GM10847 (cell line): ENCODE results near the gene RFTN1.

Experiments used
- POLR2A ChIP-seq: IDR thresholded peaks from 2 replicates; pipeline ENCODE4 v1.6.1; 2011; ENCODE audit not compliant: insufficient read length; ENCODE audit errors: extremely low read depth

Gene RFTN1

DNA sequence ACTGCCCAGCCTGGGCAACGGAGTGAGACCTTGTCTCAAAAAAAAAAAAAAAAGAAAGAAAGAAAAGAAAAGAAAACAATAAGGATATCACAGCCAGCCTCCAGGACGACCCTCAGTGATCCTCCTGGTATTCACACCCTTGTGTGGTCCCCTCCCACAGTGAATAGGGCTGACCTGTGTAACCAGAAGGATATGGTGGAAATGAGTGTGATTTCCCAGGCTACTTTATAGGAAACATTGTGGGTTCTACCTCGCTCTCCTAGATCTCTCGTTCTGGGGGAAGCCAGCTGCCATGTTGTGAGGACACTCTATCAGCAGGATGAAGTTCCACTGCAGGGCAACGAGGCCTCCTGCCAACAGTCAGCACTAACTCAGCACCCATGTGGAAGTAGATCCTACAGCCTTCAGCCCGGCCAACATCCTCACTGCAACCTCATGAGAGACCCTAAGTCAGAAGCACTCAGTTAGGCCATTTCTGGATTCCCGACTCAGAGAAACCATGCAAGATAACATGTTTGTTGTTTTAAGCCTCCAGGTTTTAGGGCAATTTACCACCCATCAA is 11.1 kb downstream of the RFTN1 start:
- no peak for TF ChIP-seq POLR2A

DNA sequence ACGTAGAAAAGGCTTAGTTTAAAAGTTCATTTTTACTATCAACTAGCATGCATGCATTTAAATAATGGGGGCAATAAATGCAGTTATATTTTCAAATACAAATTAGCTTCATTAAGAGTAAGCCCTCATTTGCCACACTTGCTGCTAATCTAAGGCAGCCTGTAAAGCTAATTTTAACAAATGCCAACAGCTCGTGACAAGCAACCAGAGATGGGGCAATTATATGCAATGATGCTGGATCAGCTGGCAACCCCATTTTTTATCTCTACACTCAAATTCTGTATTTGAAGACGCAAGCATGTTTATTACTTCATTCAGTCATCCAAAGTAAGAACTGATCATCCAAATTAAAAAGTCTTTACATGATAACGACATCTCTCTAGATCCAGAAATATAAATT is 12.1 kb downstream of the RFTN1 start:
- no peak for TF ChIP-seq POLR2A

DNA sequence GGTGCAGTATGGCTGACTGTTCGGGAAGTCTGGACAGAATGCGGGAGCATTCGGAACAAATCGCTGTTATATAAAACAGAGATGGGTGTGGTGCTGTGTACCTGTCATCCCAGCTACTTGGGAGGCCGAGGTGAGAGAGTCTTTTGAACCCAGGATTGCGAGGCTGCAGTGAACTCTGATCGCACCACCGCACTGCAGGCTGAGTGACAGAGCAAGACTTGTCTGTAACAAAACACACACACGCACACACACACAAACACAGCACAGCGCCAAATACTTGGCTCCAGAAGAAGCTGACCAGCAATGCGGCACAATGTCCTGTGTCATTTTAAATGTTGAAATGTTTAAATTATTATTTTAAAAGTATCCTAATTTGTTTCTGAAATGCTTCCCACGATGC is 12.6 kb downstream of the RFTN1 start:
- no peak for TF ChIP-seq POLR2A

DNA sequence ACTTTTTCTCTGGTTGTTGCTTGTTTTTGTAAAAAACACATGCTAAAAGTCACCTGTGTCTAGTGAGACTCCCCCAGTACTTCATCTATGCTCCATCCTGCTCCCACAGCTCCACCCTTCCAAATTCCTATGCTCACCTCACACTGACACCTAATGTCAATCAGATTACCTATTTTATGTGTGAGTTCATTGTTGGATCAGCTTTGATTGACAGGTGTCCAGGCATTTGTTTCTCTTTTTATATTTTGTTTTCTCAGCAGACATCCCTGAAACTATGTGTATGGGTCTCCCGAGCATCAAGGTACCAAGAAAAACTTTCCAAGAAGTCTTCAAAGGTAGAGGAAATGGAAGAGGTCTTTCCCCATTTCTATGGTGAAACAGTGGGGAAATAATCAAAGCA is 13.4 kb downstream of the RFTN1 start:
- no peak for TF ChIP-seq POLR2A

DNA sequence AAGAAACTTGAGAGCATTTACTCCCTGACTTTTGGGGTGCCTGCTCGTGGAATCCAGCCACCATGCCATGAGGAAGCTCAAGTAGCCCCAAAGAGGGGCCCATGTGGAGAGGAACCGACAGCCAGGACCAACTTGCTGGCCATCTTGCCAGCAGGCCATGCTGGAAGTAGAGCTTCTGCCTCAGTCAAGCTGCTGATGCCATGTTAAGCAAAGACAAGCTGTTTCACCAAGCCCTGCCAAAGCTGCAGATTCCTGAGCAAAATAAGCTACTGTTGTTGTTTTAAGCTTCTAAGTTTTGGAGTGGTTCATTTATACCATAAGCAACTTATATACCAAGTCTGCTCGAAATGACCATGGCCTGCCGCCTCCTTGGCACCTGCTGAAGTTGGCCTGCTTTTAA is 14.1 kb downstream of the RFTN1 start:
- TF ChIP-seq POLR2A: no peak

DNA sequence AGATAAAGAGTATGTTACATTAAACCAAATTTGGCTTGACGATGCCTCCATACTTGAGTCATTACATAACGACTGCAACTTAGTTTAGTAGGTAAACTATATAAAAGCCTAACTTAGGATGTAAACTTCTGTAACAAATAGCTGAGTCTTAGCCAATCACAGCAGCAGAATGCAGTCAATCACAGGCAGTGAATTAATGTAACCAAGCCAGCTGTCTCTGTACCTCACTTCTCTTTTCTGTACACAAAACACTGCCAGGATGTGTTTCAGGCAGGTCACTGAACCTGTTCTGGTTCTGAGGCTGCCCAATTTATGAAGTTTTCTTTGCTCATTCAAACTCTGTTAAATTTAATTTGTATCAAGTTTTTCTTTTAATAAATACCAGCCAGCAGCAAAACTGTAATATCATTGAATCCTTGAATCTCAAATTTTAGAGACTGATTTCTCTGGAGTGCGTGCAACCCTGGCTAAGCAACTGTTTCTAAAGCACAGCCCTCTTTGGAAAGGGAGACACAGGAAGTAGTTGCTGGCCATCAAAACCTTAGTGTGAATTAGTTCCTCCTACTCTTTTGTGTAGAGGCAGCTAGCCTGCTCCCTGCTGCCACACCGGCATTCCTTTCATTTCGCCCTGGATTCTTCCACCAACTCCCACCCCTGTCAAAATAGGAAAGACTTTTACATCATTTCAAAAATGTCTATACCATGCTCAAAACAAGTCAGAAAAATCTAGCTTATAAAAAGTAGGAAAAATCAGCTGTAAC is 15.2 kb downstream of the RFTN1 start:
- TF ChIP-seq POLR2A: no peak

DNA sequence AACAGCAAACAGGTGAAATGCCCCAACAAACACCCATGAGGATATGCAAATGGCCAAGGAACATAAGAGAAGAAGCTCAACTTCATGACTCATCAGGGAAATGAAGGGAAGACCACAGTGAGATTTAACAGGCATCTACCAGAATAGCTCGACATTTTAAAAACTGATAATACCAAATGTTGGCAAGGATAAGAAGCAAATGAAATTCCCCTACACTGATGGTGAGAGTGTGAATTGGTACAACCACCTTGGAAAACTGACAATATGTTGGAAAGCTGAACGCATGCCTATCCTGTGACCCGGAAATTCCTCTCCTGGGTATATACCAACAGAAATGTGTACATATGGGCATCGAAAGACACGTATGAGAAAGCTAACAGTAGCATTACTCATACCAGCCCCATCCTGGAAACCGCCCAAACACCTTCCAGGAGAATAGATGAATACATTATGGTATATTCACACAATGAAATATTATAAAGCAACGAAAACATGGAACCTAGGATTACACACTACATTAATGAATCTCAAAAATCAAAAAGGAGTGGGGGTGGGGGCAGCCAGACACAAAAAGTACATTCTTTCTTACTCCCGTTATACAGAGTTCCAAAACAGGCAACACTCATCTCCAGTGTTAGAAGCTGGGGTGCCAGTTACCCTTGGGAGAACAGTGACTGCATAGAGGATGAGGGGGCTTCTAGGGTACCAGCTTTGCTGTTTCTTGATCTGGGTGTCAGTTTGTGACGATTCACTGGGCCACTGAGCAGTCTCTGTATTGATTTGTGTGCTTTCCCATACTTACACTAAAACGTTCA is 16.9 kb downstream of the RFTN1 start:
- TF ChIP-seq POLR2A: no peak

DNA sequence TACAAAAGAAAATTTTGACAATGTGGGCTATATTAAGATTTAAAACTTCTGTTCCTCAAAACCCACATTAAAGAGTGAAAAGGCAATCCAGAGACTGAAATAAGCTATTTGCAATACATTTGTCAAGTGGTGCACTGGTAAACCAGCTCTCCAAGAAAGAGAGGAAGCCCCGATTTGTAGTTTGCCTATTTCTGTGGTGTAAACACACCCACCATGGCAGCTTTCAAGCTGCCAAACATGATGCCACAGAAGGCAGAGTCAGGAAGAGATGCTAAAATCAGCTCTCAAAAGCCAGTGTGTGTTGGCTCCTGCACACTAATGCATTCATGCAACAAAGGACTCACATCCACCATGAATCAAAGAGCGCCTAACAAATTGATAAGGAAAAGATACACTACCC is 17.5 kb downstream of the RFTN1 start:
- no peak for TF ChIP-seq POLR2A

DNA sequence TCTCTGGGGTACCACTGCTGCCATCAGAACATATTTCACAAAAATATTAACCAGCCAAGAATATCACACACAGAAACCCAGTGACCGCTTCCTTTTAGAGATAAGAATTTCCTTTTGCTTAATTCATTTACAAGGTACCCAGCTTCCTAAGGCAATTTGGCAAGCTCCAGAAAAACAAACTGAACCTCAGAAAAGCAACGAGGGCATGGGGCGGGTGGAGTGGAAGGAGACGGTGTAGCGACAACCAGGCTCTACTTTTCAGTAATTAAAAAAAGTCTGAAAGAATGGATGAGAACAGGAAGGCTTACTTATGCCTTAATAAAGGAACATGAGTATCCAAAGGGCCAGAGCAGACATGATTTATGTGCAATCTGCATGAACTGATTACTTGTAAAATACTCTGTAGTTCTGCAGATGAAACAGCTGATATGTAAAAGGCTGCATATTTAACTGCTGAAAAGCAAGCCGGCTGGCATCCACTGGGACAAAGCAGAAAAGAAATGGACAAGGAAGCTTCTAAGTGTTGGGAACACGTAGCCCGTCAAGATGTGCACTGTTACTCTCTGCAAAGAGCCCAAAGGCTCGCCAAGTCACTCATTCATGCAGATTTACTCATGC is 18.6 kb downstream of the RFTN1 start:
- TF ChIP-seq POLR2A: no peak

DNA sequence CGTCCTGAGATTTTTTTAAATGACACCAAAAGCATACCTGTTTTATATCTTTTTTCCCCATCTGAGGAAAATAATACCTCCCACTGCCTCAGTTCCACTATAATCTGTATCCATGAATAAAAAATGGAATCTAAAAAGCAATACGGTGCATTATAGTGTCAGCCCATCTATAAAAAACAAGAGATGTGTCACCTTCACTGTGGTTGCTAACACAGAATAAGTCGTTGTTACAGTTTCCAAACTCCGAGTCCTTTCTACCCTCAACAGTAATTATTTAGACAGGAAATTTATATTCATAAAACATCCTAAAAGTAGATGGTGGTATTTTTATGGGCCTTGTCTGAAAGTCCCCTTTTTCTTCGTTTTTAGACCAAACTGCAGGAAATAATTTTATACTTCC is 19.4 kb downstream of the RFTN1 start:
- TF ChIP-seq POLR2A: no peak

DNA sequence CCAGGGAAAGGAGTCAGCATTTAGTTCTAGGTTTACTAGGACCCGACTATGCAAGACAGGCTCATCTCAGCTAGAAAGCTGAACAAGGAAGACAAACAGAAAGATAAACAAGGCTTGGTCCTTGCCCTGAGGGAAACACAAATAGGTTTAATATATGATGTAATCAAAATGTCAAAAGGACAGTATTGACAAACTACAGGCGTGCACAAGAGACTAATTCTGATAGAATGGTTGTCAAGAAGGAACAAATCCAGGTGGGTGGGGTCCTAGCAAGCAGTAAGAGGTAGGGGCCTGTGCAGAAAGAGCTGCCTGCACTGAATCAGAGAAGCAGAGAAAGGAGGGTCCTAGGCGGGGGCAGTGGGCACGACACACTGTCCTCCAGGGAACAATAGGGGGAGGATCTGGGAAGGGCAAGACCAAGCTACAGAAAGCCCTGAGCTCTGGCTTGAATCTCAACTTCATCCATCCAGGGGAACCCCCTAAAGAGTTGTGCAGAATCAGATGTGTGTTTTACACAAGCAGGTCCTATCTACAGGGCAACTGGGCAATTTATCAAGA is 23.4 kb downstream of the RFTN1 start:
- no peak for TF ChIP-seq POLR2A

DNA sequence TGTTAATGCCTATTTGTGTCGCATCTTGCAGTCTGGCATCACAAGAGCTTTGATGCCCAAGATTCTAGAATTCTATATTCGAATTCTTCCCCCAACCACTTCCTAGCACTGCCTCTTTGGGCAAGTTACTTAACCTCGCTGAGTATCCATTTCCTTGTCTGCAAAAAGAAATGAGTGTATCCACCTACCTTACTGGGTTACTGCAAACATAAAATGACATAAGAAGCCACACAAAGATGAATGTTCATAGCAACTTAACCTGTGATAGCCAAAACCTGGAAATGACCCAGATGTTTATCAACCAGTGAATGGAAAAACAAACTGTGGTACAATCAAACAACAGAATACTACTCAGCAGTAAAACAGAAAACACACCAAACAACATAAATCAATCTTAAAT is 24.9 kb downstream of the RFTN1 start:
- TF ChIP-seq POLR2A: no peak

DNA sequence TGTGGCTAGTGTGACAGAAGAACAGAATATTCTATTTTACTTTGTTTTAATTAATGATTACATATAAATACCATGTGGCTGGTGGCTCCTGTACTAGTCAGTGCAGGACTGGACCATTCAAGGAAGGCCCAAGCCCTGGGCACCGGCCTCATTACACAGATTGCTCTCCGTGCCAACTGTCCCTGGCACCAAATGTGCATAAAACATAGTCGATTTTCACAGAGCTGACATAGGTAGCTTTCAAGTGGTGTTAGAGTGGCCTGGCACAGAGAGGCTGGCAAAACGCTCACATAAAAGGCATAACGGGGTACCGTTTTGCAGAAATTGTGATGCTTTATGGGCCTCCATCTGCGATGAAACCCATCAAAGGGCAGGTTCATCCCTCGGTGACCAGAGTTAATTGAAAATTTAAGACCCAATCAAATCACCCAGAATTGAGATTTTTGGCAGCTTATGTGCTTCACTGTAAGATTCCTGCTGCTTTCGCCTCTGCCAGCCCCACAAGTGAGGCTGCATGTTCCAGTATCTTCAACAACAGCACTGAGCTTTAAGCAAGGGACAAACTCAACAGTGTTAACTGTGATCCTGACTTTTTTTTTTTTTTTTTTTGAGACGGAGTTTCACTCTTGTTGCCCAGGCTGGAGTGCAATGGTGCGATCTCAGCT is 25.9 kb downstream of the RFTN1 start:
- TF ChIP-seq POLR2A: no peak

DNA sequence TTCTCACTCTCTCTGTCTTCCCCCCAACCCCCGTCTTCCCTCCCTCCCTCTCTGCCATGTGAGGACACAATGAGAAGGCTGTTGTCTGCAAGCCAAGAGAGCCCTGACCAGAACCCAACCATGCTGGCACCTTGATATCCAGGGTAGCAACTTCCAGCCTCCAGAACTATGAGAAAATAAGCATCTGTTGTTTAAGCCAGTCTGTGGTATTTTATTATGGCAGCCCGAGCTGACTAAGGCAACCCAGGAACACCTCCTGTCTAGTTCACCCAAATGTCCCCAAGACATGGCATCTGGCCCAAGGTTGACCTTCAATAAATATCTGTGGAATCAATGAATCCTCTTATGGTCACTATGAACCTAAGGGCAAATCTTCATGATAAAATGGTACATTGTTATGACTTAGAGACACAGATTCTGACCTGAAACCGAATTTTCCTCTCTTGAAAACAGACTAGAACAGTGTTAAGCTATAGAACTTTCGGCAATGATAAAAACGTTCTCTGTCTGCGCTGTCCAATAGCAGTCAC is 26.5 kb downstream of the RFTN1 start:
- TF ChIP-seq POLR2A: no peak

DNA sequence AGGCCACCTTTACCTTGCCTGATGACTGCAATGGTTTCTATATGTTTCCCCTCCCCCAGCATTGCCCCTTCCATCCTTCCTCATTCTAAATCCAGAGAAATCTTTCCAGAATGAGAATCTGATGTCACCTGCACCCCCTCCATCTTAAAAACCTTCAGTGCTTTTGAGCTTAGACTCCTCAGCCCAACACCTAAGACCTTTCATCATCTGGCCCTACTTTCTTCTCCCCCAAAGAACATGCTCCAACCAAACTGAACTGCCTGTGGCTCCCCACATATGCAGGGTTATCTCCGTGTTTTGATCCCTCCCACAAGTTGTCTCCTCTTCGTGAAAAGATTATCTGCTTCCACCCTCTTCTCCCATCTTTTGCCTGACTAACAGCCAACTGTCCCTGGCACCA is 27.3 kb downstream of the RFTN1 start:
- no peak for TF ChIP-seq POLR2A
